HG02885 (cell line): Measurements from ENCODE around the gene RFX7.

Experiments used
- ATAC-seq: cut with Tn5 transposase; IDR thresholded peaks from one replicate; pipeline ENCODE4 v1.9.1; 2021; ENCODE audit warnings: mild to moderate bottlenecking; ENCODE audit not compliant: unreplicated experiment, poor library complexity

RFX7 gene

DNA sequence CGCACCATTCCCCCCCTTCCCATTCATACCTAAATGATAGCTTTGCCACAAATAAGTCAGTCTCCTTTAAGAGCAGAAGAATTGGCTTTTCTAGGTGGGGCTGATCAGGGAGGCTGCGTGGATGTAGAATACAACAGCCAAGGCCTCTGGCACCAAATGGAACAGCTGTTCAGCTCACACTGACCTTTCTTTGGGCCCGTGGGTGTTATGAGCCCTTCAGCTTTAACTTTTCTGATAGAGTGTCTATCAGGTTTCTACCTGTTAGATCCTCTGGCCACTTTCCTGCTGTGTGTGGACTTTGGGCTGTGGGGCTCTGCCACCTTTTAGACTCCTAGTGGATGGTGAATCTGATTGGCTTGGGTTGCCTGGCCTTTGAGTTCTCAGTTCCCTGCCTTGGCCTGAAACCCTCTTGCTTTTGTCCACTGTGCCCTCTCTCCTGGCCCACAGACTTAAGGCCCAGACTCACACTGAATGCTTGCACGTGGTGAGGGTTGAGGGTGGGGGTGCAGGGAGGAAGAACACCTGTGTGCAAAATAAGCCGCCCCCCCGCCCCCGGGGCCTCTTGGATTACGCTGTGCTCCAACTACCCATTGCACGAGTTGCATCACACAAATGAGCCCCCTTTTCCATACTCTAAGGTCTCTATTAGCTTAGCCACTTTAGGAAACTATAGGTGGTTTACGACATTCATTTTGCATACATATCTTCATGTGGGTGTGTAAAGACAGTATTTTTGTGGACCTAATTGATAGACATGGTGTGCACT is 1.3 kb upstream of the RFX7 start:
- no peak for ATAC-seq

DNA sequence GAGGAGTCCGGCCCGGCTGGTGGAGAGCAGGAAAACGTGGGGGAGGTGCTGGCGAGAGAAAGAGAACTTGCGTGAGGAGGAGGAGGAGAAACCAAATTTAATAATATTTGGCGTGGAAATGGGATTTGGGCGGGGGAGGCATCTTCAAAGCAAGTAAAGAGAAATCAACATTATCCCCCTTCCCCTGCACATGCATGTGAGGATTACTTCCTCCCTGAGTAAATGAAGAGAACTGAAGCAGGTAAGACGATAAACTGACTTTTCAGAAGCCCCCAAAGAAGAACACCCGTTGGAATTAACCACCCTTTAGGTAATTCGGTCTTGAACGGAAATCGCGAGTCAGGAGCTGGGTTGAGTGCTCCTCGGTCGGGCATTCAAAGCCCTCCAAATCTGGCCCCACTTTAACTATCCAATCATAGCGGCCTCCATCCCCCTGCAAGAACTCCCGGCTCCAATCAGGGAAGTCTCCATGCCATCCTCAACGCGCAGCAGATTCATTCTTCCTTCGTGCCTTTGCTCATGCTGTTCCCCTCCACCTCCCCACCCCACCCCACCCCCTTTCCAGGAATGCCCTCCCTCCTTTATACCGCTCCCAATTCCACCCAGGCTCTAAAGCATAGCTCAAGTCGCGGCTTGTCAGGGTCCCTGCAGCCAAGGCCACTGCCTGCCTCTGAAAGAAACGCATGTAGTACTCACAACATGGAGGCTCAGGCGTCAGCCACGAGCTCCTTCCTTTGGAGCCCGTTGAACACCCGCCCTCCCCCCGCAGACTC is 545 bp upstream of the RFX7 start:
- no peak for ATAC-seq

DNA sequence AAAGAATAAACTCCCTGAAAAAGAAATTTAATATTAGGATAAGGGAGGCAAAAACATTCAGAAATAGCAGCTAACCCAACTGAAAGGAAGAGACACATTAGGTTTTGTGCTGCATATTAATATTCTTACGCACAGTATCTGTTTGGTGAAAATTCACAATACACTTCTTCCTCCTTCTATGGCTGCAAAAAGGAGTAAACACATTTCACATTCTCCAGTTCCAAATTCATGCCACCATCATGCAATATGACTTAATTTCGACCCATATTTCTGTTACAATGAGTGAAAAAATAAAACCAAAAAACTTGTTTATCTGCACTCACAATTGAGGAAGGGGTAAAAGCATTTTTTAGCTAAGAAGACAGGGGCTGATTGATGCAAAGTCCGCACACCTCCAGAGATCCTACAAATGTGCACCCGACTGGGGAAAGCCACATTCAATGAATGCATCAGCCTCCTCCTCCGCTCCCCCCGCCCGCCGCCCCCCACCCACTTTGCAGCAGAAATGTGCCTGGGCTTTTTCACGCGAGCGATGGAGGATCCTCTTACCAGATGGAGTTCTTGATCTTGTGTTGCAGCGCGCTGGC is 1.0 kb downstream of the RFX7 start:
- no peak for ATAC-seq

DNA sequence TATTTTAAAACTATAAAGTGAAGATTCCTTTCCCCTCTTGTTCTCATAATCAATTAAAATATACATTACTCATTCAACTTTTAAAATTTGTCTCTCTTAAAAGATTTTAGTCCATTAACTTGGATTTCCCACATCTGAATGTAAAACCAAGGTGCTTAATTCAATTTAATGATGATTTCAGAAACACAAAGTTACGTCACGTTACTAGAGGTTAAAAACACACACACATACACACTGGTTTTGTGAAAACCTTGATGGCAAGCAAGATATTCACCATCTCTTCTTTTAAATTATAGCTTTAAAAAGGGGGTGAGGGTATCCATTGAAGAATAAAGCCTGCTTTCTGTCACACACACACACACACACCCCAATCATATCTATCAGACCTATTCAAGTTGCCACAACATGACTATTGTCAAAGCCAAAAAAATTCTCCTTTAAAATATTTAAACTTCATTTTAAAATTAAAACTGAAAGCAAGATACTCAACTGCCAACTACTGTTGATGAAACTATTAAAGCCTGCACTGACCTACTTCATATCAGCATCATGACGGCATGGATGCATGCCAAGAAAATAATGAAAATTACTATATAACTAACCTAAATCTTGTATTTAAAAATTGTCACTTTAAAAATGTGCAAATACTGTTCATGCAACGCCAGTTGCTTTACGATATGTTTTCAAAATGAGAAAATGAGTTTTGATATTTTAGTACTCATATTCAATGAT is 2.1 kb downstream of the RFX7 start:
- ATAC-seq: no peak

DNA sequence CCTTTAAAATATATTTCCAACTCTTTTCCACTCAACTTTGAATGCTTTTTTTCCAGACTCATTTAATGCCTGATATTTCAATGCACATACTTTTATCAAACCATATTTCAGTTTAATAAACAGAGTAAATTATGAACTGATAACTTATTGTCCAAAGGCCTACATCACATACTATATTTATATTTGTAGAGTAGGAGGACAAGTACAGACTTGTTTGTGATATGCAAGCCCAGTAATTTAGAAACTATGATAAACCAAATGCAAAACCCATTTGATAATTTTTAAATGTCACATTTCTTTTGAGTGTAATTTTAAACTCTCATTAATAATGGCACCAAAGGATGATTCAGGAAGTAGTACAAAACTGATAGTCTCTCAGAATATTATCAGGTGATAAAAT is 3.3 kb downstream of the RFX7 start:
- no peak for ATAC-seq

DNA sequence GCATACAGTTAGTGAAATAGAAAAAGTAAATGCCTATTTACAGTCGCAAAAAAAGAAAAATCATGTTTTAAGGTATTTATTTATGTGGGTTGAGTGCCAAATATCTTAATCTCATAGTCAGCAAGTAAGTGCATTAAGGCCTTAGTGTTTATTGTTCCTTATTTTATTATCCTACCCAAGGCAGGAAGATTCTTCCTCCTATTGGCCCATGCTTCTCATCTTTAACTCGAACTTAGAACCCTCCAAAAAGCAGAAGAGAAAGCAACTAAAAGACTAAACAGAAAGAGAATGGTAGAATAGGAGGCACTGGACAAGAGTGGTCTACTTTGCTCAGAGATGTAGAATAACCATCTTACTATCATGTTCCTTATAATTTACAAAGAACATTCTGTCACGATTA is 7.5 kb downstream of the RFX7 start:
- ATAC-seq: no peak

DNA sequence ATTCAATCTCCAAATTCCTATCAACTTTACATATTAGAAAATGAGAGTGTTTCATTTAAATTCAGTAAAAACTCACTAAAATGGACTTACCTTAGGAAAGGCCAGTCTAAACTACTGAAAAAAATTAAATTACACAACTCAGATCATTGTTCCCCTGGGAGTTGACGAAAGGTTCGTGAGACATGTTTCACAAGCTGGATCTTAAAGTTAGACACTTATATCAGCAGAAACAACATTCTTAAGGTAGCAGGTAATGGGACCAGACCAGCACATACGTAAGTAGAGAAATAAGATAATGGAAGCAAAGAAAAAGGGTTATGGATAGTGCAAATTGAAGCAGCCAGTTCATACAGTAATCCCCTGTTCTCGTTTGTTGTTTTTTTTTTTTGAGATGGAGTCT is 8.9 kb downstream of the RFX7 start:
- ATAC-seq: no peak

DNA sequence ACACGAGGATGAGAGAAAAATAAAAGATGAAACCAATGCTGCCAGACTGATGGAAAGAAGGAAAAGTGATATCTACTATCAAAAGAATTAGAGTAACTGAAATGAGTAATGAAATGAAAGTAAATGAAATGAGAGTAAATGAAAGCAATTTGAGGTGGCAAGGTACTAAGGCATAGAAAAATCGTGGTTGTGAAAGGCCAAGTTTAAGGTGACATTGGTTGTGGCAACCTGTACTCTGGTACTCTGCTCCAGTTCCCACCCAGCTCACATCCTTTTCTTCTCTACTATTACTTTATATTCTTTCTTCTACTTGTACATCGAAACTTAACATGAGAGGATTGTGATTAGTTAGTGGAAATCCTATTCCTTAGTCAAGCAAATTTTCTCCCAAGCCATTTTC is 10.1 kb downstream of the RFX7 start:
- ATAC-seq: no peak

DNA sequence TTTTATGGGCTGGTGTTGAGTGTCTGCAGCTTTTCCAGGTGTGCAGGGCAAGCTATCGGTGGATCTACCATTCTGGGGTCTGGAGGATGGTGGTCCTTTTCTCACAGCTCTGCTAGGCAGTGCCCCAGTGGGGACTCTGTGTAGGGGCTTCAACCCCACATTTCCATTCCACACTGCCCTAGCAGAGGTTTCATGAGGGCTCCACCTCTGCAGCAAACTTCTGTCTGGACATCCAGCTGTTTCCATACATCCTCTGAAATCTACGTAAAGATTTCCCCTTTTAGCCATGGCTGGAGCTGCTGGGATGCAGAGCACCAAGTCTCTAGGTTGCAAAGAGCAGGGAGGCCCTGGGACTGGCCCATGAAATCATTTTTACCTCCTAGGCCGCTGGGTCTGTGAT is 11.6 kb downstream of the RFX7 start:
- ATAC-seq: no peak

DNA sequence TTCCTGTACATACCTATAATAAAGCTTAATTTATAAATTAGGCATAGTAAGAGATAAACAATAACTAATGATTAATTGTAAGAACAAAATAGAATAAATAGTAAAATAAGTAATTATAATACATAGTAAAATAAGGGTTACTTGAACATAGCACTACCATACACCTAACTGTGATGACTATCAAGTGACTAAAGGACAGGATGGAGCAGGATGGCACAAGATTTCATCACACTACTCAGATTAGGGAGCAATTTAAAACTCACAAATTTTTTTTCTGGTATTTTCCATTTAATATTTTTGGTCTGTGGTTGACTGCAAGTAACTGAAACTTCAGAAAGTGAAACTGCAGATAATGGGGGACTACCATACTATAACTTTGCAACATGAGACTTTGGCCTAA is 14.8 kb downstream of the RFX7 start:
- no peak for ATAC-seq

DNA sequence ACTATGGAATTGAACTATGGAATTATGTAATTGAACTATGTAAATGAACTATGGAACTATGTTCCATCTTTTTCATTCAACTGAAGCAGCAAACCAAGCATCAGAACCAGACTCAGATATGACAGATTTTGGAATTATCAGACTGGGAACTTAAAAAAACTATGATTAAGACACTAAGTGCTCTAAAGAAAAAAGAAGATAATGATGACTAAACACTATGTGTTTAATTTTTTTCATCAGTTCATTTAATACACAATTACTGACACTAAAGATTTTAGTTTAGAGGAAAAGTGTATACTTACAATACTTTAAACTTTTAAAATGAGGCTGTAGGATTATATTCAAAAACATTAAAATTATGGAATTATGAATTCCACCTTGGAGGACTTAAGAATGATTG is 15.3 kb downstream of the RFX7 start:
- ATAC-seq: no peak

DNA sequence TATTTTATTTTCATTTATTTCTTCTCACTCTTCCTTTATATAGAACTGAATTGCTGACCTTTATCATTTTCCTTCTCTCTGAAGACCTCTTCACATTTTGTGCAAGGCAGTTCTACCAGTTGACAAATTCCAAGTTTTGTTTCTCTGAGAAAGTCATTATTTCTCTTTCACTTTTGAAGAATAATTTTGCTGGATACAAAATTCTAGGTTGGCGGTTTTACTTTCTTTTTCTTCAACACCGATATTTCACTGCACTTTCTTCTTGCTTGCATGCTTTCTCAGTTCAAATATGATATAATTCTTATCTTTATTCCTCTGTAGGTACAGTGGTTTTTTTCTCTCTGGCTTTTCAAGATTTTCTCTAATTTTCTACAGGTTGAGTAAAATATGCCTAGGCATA is 15.9 kb downstream of the RFX7 start:
- no peak for ATAC-seq

DNA sequence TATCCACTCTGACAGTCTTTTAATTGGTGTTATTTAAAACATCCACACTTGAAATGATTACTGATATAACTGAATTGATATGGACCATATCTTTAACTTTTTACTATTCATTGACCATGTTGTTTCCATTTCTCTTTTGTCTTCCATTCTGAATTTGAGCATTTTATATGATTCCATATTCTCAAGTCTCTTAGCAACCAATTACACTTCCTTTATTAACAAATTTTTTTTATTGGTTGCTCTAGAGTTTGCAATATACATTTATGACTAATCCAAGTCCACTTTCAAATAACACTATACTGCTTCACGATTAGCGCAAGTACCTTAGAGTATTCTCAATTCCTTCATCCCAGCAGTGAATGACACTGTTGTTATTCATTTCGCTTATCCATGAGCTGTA is 16.4 kb downstream of the RFX7 start:
- ATAC-seq: no peak

DNA sequence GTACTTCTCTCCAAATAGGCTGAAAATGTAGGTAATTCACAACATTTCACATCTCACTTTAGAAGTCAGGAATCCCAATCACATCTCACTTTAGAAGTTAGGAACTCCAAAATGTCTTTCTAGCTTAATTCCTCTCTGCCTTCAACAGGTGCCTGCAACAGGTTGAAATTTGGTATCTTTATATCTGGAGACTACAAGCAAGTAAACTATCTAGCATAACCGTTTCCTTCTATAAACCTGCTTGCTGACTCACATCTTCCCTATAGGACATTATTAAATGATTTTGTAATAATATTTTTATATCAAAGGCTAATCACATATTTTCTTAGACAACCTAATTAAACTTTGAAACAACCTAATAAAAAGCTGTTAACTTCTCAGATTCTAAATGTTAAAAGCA is 18.2 kb downstream of the RFX7 start:
- no peak for ATAC-seq

DNA sequence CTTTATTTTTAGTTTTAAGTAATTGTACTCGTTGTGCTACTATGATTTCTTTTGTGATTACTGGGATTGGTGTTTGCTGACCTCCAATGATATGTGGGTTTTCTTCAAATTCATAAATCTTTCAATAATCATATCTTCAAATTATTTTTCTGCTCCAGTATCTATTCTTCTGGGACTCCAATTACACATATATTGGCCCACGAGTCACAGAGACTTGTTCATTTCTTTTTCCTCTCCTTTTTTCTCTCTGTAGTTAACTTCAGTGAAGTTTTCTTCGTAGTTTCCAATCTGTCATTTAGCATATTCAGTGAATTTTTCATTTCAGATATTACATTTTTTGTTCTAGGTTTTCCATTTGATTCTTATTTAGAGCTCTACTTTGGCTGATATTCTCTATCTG is 21.4 kb downstream of the RFX7 start:
- ATAC-seq: no peak

DNA sequence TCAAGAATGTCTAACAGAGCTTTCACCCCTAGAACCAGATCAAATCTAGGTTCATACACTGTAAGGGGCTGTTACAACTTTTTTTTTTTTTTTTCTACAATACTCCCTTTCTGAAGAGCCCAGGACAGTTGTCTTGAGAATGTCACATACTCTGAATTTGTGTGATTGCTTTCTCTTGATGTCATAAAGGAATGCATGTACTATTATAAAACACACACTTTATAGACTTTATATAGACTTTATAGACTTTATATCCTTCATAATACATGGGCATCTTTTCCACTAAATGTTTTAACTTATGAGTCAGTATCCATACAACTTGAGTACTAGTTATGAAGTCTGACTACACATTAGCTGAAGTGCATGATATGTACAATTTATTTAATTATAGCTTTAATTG is 26.3 kb downstream of the RFX7 start:
- ATAC-seq: no peak

DNA sequence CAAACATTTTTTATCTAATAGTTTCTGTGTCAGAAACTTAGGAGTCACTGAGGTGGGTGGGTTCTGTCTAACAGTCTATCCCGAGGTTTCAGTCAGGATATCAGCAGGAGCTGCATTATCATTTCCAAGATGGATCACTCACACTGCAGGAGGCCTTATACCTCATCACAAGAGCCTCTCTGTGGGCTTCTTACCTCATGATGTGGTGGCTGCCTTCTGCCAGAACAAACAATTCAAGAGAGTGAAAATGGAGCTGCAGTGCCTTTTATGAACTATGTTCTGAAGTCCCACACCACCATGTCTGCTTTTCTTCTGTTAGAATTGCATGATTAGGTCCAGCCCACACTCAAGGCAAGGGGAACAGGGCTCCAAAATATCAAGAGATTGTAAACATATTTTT is 27.9 kb downstream of the RFX7 start:
- no peak for ATAC-seq

DNA sequence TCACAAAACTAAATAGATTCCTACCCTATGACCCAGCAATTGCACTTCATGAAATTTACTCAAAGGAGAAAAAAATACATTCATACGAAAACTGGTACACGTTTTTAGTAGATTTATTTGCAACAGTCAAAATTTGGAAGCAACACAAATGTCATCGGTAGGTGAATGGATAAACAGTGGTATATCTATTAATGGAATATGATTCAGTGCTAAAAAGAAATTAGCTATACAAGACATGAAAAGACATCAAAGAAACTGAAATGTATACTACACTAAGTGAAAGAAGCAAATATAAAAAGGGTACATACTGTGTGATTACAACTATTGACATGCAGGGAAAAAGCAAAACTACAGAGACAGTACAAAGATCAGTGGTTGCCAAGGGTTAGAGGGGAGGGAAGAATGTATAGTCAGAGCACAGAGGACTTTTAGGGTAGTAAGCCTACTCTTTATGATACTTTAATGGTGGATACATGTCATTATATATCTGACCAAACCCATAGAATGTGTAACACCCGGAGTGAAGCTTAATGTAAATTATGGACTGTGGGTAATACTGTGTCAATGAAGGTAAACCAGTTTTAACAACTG is 31.6 kb downstream of the RFX7 start:
- no peak for ATAC-seq

DNA sequence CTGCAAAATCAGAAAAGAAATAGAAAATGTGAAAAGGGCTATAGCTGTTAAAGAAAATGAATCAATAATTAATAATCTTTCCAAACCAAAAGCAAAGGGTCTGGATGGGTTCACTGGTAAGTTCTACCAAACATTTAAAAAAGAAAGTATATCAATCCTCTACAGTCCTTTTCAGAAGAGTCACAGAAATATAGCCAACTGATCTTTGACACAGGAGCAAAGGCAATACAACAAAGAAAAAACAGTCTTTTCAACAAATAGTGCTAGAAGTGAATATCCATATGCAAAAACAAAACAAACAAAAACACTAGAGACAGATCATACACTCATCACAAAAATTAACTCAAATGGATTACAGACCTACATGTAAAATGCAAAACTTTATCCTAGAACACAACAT is 32.6 kb downstream of the RFX7 start:
- no peak for ATAC-seq

DNA sequence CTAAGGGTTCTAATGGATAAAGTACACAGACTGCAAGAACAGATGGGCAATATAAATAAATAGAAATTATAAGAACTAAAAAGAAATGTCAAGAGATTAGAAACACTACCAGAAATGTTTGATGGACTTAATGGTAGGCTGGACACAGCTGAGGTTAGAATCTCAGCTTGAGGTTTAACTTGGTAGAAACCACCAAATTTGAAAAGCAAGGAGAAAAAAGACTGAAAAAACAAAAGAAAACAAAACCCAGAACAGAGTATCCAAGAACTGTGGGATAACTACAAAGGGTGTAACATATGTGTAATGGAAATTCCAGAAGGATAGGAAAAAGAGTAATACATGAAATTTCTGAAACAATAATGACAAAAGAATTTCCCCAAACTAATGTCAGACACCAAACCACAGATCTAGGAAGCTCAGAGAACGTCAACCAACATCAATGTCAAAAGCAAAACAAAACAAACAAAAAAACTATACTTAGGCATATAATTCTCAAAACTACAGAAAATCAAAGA is 35.0 kb downstream of the RFX7 start:
- no peak for ATAC-seq
